Measurements from ENCODE around the gene APP. TPM values are rescaled to one million over a fixed set of nuclear protein-coding genes. Genes with fewer than 3 reads are reported as not detected.

The APP gene
- total RNA-seq, 5 donors from 2014 or later (not counting 1 experiment from before 2014, with no cell fraction given) = 33.7 to 44.7 (median 37.5) TPM

- CTCF ChIA-PET = interaction anchor here in 1 of 2 donors (0.8 kb wide), 1 partner anchor 27 kb away, joined by 3 read pairs; no protein-coding TSS in a partner anchor
- 84% methylated on average over 3 of the region's 4 CpGs for WGBS (ENCODE audit: insufficient coverage)
- DNase-seq (no peak), ATAC-seq (replicated peaks in 1 of 4) (no peak)
- H3K36me3 ChIP-seq (ENCODE audit: control insufficient read depth in 2 of 2, extremely low read depth in 1 of 2, insufficient read depth in 1 of 2, low read length in 1 of 2) = no peaks in the 10 kb centered on the region
- Mint-ChIP-seq H3K27ac (no peak overlapping the region), H3K4me1 (peaks cover 10 to 14% (median 10%) of the 10 kb centered on the region in 3 donors), H3K27me3 (no peaks in the 10 kb centered on the region), H3K36me3 (no peaks in the 10 kb centered on the region), H3K4me3 (no peak overlapping the region), H3K9me3 (no peaks in the 10 kb centered on the region)
- POLR2A ChIA-PET = interaction anchor here in 1 of 2 donors (0.6 kb wide), 1 partner anchor 581 kb away, joined by 3 read pairs; no protein-coding TSS in a partner anchor
- no peaks in the 10 kb centered on the region for H3K27me3 ChIP-seq (replicated peaks in 1 of 2; ENCODE audit: control insufficient read depth in 2 of 2, extremely low read depth in 1 of 2, insufficient read depth in 2 of 2, low read length in 1 of 2)
- H3K27ac ChIP-seq (ENCODE audit: low read length) = no peak overlapping the region
- no peak overlapping the region for H3K4me3 ChIP-seq (ENCODE audit: control insufficient read depth in 1 of 2, extremely low read depth in 1 of 2, low read length in 1 of 2)
- no peaks in the 10 kb centered on the region for H3K9me3 ChIP-seq
- peaks cover 0 to 3% of the 10 kb centered on the region in 2 experiments for H3K4me1 ChIP-seq (ENCODE audit: control insufficient read depth in 1 of 2, extremely low read depth in 1 of 2, insufficient read depth in 2 of 2, low read length in 2 of 2)
These were observed 91.2 kb downstream of the APP start for GRCh38 chr21:26079366-26079765.

GRCh38 chr21:26077521-26077920, 93.0 kb downstream of the APP start:
- Mint-ChIP-seq H3K27me3 (no peaks in the 10 kb centered on the region), H3K36me3 (no peaks in the 10 kb centered on the region), H3K4me1 (peaks cover under 1 to 5% (median 3%) of the 10 kb centered on the region in 3 donors), H3K9me3 (no peaks in the 10 kb centered on the region), H3K4me3 (no peak overlapping the region), H3K27ac (no peak overlapping the region)
- ATAC-seq (replicated peaks in 1 of 4) = no peak
- Histone ChIP-seq H3K9me3 (no peaks in the 10 kb centered on the region), H3K4me3 (ENCODE audit: control insufficient read depth in 1 of 2, extremely low read depth in 1 of 2, low read length in 1 of 2) (no peak overlapping the region), H3K4me1 (ENCODE audit: control insufficient read depth in 1 of 2, extremely low read depth in 1 of 2, insufficient read depth in 2 of 2, low read length in 2 of 2) (no peaks in the 10 kb centered on the region), H3K27ac (ENCODE audit: low read length) (no peak overlapping the region), H3K27me3 (replicated peaks in 1 of 2; ENCODE audit: control insufficient read depth in 2 of 2, extremely low read depth in 1 of 2, insufficient read depth in 2 of 2, low read length in 1 of 2) (no peaks in the 10 kb centered on the region), H3K36me3 (ENCODE audit: control insufficient read depth in 2 of 2, extremely low read depth in 1 of 2, insufficient read depth in 1 of 2, low read length in 1 of 2) (no peaks in the 10 kb centered on the region)
- CTCF ChIA-PET = no interaction called here
- POLR2A ChIA-PET = no interaction called here
- DNase-seq = no peak
- 89% methylated on average over 3 of the region's 7 CpGs for WGBS (ENCODE audit: insufficient coverage)

GRCh38 chr21:26072666-26073615, 97.6 kb downstream of the APP start:
- WGBS (ENCODE audit: insufficient coverage) = 90% methylated on average over 4 of the region's 9 CpGs
- Mint-ChIP-seq H3K4me3 (no peak overlapping the region), H3K4me1 (peaks cover 37 to 45% (median 43%) of the 10 kb centered on the region in 3 donors), H3K9me3 (no peaks in the 10 kb centered on the region), H3K27ac (peak overlapping the region; percentile 7 to 8), H3K27me3 (no peaks in the 10 kb centered on the region), H3K36me3 (no peaks in the 10 kb centered on the region)
- peaks cover 13 to 23% of the 10 kb centered on the region in 2 experiments for H3K4me1 ChIP-seq (ENCODE audit: control insufficient read depth in 1 of 2, extremely low read depth in 1 of 2, insufficient read depth in 2 of 2, low read length in 2 of 2)
- no peaks in the 10 kb centered on the region for H3K27me3 ChIP-seq (replicated peaks in 1 of 2; ENCODE audit: control insufficient read depth in 2 of 2, extremely low read depth in 1 of 2, insufficient read depth in 2 of 2, low read length in 1 of 2)
- DNase-seq = no peak
- no peak overlapping the region for H3K27ac ChIP-seq (ENCODE audit: low read length)
- H3K4me3 ChIP-seq (ENCODE audit: control insufficient read depth in 1 of 2, extremely low read depth in 1 of 2, low read length in 1 of 2) = no peak overlapping the region
- ChIA-PET CTCF (interaction anchor here in 1 of 2 donors (0.5 kb wide), 1 partner anchor 52 kb away, joined by 5 read pairs; no protein-coding TSS in a partner anchor), POLR2A (interaction anchor here in 1 of 2 donors (0.6 to 0.7 kb wide), 2 partner anchors 25 to 54 kb away, joined by 3 read pairs; no protein-coding TSS in a partner anchor)
- H3K36me3 ChIP-seq (ENCODE audit: control insufficient read depth in 2 of 2, extremely low read depth in 1 of 2, insufficient read depth in 1 of 2, low read length in 1 of 2) = no peaks in the 10 kb centered on the region
- ATAC-seq (replicated peaks in 1 of 4) = no peak
- H3K9me3 ChIP-seq = no peaks in the 10 kb centered on the region

- Histone ChIP-seq H3K27me3 (replicated peaks in 1 of 2; ENCODE audit: control insufficient read depth in 2 of 2, extremely low read depth in 1 of 2, insufficient read depth in 2 of 2, low read length in 1 of 2) (no peaks in the 10 kb centered on the region), H3K9me3 (no peaks in the 10 kb centered on the region), H3K27ac (ENCODE audit: low read length) (peak overlapping the region; percentile 46), H3K4me1 (ENCODE audit: control insufficient read depth in 1 of 2, extremely low read depth in 1 of 2, insufficient read depth in 2 of 2, low read length in 2 of 2) (peaks cover 13 to 26% of the 10 kb centered on the region in 2 experiments), H3K36me3 (ENCODE audit: control insufficient read depth in 2 of 2, extremely low read depth in 1 of 2, insufficient read depth in 1 of 2, low read length in 1 of 2) (no peaks in the 10 kb centered on the region), H3K4me3 (ENCODE audit: control insufficient read depth in 1 of 2, extremely low read depth in 1 of 2, low read length in 1 of 2) (peak overlapping the region; percentile 30 to 42)
- Mint-ChIP-seq H3K36me3 (no peaks in the 10 kb centered on the region), H3K27me3 (no peaks in the 10 kb centered on the region), H3K27ac (peak overlapping the region; percentile 88 to 98), H3K9me3 (no peaks in the 10 kb centered on the region), H3K4me1 (peaks cover 43 to 51% (median 47%) of the 10 kb centered on the region in 3 donors), H3K4me3 (peak overlapping the region; percentile 70 to 80 (median 74))
- POLR2A ChIA-PET = no interaction called here
- CTCF ChIA-PET = interaction anchor here (0.6 to 0.8 kb wide), 2 partner anchors 85 to 297 kb away, joined by 3 read pairs; no protein-coding TSS in a partner anchor
- 3% methylated on average over 7 of the region's 8 CpGs for WGBS (ENCODE audit: insufficient coverage)
- ATAC-seq (replicated peaks in 1 of 4) (peak; percentile 84 to 93 (median 89)), DNase-seq (peak in 34 of 35 experiments; percentile 1 to 53 (median 21))
These were observed 99.6 kb downstream of the APP start for GRCh38 chr21:26070822-26071425.

GRCh38 chr21:26070121-26070520, 100.4 kb downstream of the APP start:
- DNase-seq (no peak), ATAC-seq (replicated peaks in 1 of 4) (no peak)
- ChIA-PET CTCF (interaction anchor here in 1 of 2 donors (0.8 kb wide), 1 partner anchor 188 kb away, joined by 3 read pairs; no protein-coding TSS in a partner anchor), POLR2A (no interaction called here)
- H3K36me3 Mint-ChIP-seq = no peaks in the 10 kb centered on the region
- H3K27me3 ChIP-seq (replicated peaks in 1 of 2; ENCODE audit: control insufficient read depth in 2 of 2, extremely low read depth in 1 of 2, insufficient read depth in 2 of 2, low read length in 1 of 2) = no peaks in the 10 kb centered on the region
- no CpG with 5 or more reads among the region's 2 CpGs for WGBS (ENCODE audit: insufficient coverage)
- peak overlapping the region; percentile 70 to 80 (median 74) for H3K4me3 Mint-ChIP-seq
- no peaks in the 10 kb centered on the region for H3K9me3 ChIP-seq
- no peaks in the 10 kb centered on the region for H3K27me3 Mint-ChIP-seq
- H3K27ac Mint-ChIP-seq = peak overlapping the region; percentile 88 to 98
- no peak overlapping the region for H3K4me3 ChIP-seq (ENCODE audit: control insufficient read depth in 1 of 2, extremely low read depth in 1 of 2, low read length in 1 of 2)
- H3K36me3 ChIP-seq (ENCODE audit: control insufficient read depth in 2 of 2, extremely low read depth in 1 of 2, insufficient read depth in 1 of 2, low read length in 1 of 2) = no peaks in the 10 kb centered on the region
- H3K4me1 ChIP-seq (ENCODE audit: control insufficient read depth in 1 of 2, extremely low read depth in 1 of 2, insufficient read depth in 2 of 2, low read length in 2 of 2) = peaks cover 13 to 26% of the 10 kb centered on the region in 2 experiments
- peak overlapping the region; percentile 46 for H3K27ac ChIP-seq (ENCODE audit: low read length)
- H3K9me3 Mint-ChIP-seq = no peaks in the 10 kb centered on the region
- H3K4me1 Mint-ChIP-seq = peaks cover 43 to 51% (median 47%) of the 10 kb centered on the region in 3 donors

- ChIA-PET POLR2A (no interaction called here), CTCF (no interaction called here)
- H3K4me1 Mint-ChIP-seq = peaks cover 43 to 51% (median 47%) of the 10 kb centered on the region in 3 donors
- peak overlapping the region in 1 of 3 donors; percentile 60 for H3K4me3 Mint-ChIP-seq
- Histone ChIP-seq H3K36me3 (ENCODE audit: control insufficient read depth in 2 of 2, extremely low read depth in 1 of 2, insufficient read depth in 1 of 2, low read length in 1 of 2) (no peaks in the 10 kb centered on the region), H3K4me3 (ENCODE audit: control insufficient read depth in 1 of 2, extremely low read depth in 1 of 2, low read length in 1 of 2) (no peak overlapping the region), H3K9me3 (no peaks in the 10 kb centered on the region), H3K27ac (ENCODE audit: low read length) (no peak overlapping the region), H3K27me3 (replicated peaks in 1 of 2; ENCODE audit: control insufficient read depth in 2 of 2, extremely low read depth in 1 of 2, insufficient read depth in 2 of 2, low read length in 1 of 2) (no peaks in the 10 kb centered on the region), H3K4me1 (ENCODE audit: control insufficient read depth in 1 of 2, extremely low read depth in 1 of 2, insufficient read depth in 2 of 2, low read length in 2 of 2) (peaks cover 13 to 26% of the 10 kb centered on the region in 2 experiments)
- H3K27me3 Mint-ChIP-seq = no peaks in the 10 kb centered on the region
- no peaks in the 10 kb centered on the region for H3K36me3 Mint-ChIP-seq
- WGBS (ENCODE audit: insufficient coverage) = 93% methylated on average over 3 of the region's 4 CpGs
- DNase-seq = no peak
- no peaks in the 10 kb centered on the region for H3K9me3 Mint-ChIP-seq
- no peak for ATAC-seq (replicated peaks in 1 of 4)
- peak overlapping the region; percentile 88 to 98 for H3K27ac Mint-ChIP-seq
These were observed 101.8 kb downstream of the APP start for GRCh38 chr21:26068776-26069175.

All from T-cell (primary cell).